ENCODE results near the gene EPHB6.

The EPHB6 gene

GRCh38 chr7:142876991-142877910, 22.4 kb downstream of the EPHB6 start:
- DNase-seq (ENCODE audit: low read depth): no peak

- DNase-seq (ENCODE audit: low read depth): no peak
Measured at GRCh38 chr7:142878315-142878714, 23.4 kb downstream of the EPHB6 start.

- no peak for DNase-seq (ENCODE audit: low read depth)
Measured at GRCh38 chr7:142879060-142879459, 24.2 kb downstream of the EPHB6 start.

GRCh38 chr7:142880876-142881505, 26.1 kb downstream of the EPHB6 start:
- DNase-seq (ENCODE audit: low read depth): no peak

- no peak for DNase-seq (ENCODE audit: low read depth)
Measured at GRCh38 chr7:142881586-142882337, 26.9 kb downstream of the EPHB6 start.

GRCh38 chr7:142882338-142882678, 27.4 kb downstream of the EPHB6 start:
- no peak for DNase-seq (ENCODE audit: low read depth)

GRCh38 chr7:142883145-142883544, 28.3 kb downstream of the EPHB6 start:
- no peak for DNase-seq (ENCODE audit: low read depth)

- no peak for DNase-seq (ENCODE audit: low read depth)
Measured at GRCh38 chr7:142883571-142884285, 28.9 kb downstream of the EPHB6 start.

- no peak for DNase-seq (ENCODE audit: low read depth)
Measured at GRCh38 chr7:142884286-142884640, 29.4 kb downstream of the EPHB6 start.

GRCh38 chr7:142885311-142886230, 30.7 kb downstream of the EPHB6 start, which contains the start of gene TRPV6:
TSS of gene TRPV6 (minus strand) at chr7:142885745.
- DNase-seq (ENCODE audit: low read depth): no peak

GRCh38 chr7:142886866-142887265, 32.0 kb downstream of the EPHB6 start:
- no peak for DNase-seq (ENCODE audit: low read depth)

- no peak for DNase-seq (ENCODE audit: low read depth)
Measured at GRCh38 chr7:142887282-142888015, 32.6 kb downstream of the EPHB6 start.

- no peak for DNase-seq (ENCODE audit: low read depth)
Measured at GRCh38 chr7:142889816-142890215, 34.9 kb downstream of the EPHB6 start.

- DNase-seq (ENCODE audit: low read depth): no peak
Measured at GRCh38 chr7:142890874-142891485, 36.1 kb downstream of the EPHB6 start.

GRCh38 chr7:142891490-142892082, 36.7 kb downstream of the EPHB6 start:
- no peak for DNase-seq (ENCODE audit: low read depth)

GRCh38 chr7:142892951-142893350, 38.1 kb downstream of the EPHB6 start:
- no peak for DNase-seq (ENCODE audit: low read depth)

- no peak for DNase-seq (ENCODE audit: low read depth)
Measured at GRCh38 chr7:142894112-142894984, 39.5 kb downstream of the EPHB6 start.

GRCh38 chr7:142894985-142895593, 40.2 kb downstream of the EPHB6 start:
- DNase-seq (ENCODE audit: low read depth): no peak

Data from non-pigmented ciliary epithelial cell (primary cell).